Nephron progenitor cell (in vitro differentiated cells): ENCODE measurements around the gene ACADVL.

Experiments
- DNase-seq: peaks from one replicate; pipeline ENCODE4 v3.0.0; 2021
- H3K27ac Mint-ChIP-seq: 2 replicates; pipeline ENCODE4 v1.8.0; 2021; ENCODE audit warnings: mild to moderate bottlenecking, moderate library complexity, mixed read lengths
- H3K27me3 Mint-ChIP-seq: 2 replicates; pipeline ENCODE4 v1.8.0; 2021; ENCODE audit warnings: mild to moderate bottlenecking, low read depth, mixed read lengths; ENCODE audit not compliant: poor library complexity
- H3K36me3 Mint-ChIP-seq: 2 replicates; pipeline ENCODE4 v1.8.0; 2021; ENCODE audit warnings: low read depth, mixed read lengths
- H3K4me1 Mint-ChIP-seq: 2 replicates; pipeline ENCODE4 v1.8.0; 2021; ENCODE audit warnings: mixed read lengths
- H3K4me3 Mint-ChIP-seq: 2 replicates; pipeline ENCODE4 v1.8.0; 2021; ENCODE audit warnings: mild to moderate bottlenecking, moderate library complexity, mixed read lengths
- H3K9me3 Mint-ChIP-seq: 2 replicates; pipeline ENCODE4 v1.8.0; 2021; ENCODE audit warnings: mild to moderate bottlenecking, moderate library complexity, mixed read lengths
- TF ChIP-seq, protein P1 (sequence below): fragments of 200-600 bp; sonication (generic); IDR thresholded peaks from 2 replicates; pipeline ENCODE4 v1.5.0; 2021; ENCODE audit warnings: antibody characterized with exemption

The ACADVL gene

GRCh38 chr17:7176107-7176840 lies 43.5 kb upstream of the ACADVL start:
- TF ChIP-seq, protein P1, sequence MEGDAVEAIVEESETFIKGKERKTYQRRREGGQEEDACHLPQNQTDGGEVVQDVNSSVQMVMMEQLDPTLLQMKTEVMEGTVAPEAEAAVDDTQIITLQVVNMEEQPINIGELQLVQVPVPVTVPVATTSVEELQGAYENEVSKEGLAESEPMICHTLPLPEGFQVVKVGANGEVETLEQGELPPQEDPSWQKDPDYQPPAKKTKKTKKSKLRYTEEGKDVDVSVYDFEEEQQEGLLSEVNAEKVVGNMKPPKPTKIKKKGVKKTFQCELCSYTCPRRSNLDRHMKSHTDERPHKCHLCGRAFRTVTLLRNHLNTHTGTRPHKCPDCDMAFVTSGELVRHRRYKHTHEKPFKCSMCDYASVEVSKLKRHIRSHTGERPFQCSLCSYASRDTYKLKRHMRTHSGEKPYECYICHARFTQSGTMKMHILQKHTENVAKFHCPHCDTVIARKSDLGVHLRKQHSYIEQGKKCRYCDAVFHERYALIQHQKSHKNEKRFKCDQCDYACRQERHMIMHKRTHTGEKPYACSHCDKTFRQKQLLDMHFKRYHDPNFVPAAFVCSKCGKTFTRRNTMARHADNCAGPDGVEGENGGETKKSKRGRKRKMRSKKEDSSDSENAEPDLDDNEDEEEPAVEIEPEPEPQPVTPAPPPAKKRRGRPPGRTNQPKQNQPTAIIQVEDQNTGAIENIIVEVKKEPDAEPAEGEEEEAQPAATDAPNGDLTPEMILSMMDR = no peak
- no peak for DNase-seq
- Mint-ChIP-seq H3K4me3 (no peak overlapping the region), H3K36me3 (peaks cover 14% of the 10 kb centered on the region), H3K27ac (no peak overlapping the region), H3K4me1 (peaks cover 14% of the 10 kb centered on the region), H3K27me3 (no peaks in the 10 kb centered on the region), H3K9me3 (peaks cover 6% of the 10 kb centered on the region)

DNA sequence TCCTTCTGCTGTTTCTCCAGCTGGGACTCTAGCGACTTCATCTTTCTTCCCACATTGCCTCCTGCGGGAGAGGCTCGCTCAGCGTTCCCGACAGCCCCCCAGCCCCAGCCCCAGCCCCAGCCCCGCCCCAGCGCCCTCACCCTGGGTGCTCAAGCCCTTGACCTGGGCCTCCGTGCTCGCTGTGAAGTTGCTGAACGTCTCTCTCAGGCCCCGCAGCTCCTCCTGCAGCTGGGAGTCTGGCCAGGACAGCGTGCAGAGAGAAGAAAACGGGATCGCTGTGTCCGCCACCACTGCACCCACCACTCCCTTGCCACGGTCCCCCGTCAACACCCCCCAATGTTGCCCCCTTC lies 42.9 kb upstream of the ACADVL start:
- TF ChIP-seq, protein P1 = no peak
- no peak overlapping the region for H3K4me3 Mint-ChIP-seq
- no peaks in the 10 kb centered on the region for H3K27me3 Mint-ChIP-seq
- peak; percentile 54 for DNase-seq
- H3K9me3 Mint-ChIP-seq = peaks cover 6% of the 10 kb centered on the region
- H3K27ac Mint-ChIP-seq = no peak overlapping the region
- H3K4me1 Mint-ChIP-seq = peaks cover 14% of the 10 kb centered on the region
- H3K36me3 Mint-ChIP-seq = peaks cover 13% of the 10 kb centered on the region

DNA sequence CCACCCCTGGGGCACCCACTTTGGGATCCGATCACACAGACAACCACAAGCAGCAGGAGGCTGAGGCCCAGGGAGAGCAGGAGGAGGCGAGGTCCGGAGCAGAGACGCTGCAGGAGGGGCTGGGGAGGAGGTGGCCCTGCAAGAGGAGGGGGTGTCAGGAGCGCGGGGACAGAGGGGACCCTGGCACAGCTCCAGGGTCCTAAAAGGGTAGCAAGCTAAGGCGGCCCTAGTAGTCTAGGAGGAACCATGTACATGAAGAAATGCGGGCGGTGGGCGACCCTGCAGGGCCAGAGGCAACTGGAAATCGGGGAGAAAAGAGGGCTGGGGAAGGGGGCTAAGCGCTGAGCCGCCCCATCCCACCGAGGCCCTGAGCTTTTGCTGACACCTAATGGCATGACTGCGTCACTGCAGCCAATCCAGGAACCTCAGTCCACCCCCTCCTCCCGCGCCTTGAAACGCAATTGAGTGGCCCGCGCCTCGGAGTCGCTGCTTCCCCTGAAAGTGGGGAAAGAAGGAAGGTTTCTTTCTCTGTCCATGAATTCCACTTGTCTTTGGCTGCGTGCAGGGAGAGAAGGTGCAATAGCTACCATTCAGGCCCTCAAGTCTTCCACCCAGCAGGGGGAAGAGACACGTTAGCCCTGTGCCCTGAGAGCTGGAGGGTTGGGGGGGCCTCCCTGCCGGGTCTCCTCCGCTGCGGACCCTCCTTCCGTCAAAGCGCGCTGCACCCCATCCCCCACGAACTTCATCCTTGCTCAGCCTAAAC lies 42.4 kb upstream of the ACADVL start:
- Mint-ChIP-seq H3K4me3 (no peak overlapping the region), H3K36me3 (peaks cover 10% of the 10 kb centered on the region), H3K27me3 (no peaks in the 10 kb centered on the region), H3K27ac (peak overlapping the region; percentile 89), H3K9me3 (peaks cover 4% of the 10 kb centered on the region), H3K4me1 (peaks cover 14% of the 10 kb centered on the region)
- DNase-seq = peak; percentile 88
- TF ChIP-seq, protein P1 = peak; percentile 87

- H3K27me3 Mint-ChIP-seq = no peaks in the 10 kb centered on the region
- peaks cover 4% of the 10 kb centered on the region for H3K36me3 Mint-ChIP-seq
- TF ChIP-seq, protein P1 = no peak
- H3K27ac Mint-ChIP-seq = peak overlapping the region; percentile 89
- H3K4me3 Mint-ChIP-seq = no peak overlapping the region
- H3K9me3 Mint-ChIP-seq = no peaks in the 10 kb centered on the region
- peaks cover 14% of the 10 kb centered on the region for H3K4me1 Mint-ChIP-seq
- DNase-seq = peak; percentile 38
Observed at GRCh38 chr17:7177954-7178477, 41.7 kb upstream of the ACADVL start.

DNA sequence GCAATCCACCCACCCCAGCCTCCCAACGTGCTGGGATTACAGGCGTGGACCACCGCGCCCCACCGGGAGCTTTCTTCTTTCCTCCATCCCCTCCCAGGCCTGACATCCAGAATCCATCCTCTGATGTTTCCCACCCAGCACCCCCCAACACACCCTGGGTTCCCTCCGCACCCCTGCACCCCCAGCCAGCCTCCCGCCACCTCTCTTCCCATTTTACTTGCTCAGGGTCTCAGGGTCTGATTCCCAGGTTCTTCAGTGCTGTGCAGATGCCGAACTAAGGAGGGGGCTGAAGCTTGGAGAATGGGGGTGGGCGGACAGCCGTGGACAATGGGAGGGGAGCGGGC lies 40.8 kb upstream of the ACADVL start:
- no peaks in the 10 kb centered on the region for H3K36me3 Mint-ChIP-seq
- peak overlapping the region; percentile 59 for H3K4me3 Mint-ChIP-seq
- TF ChIP-seq, protein P1 = no peak
- no peak overlapping the region for H3K27ac Mint-ChIP-seq
- no peaks in the 10 kb centered on the region for H3K27me3 Mint-ChIP-seq
- no peak for DNase-seq
- H3K4me1 Mint-ChIP-seq = peaks cover 19% of the 10 kb centered on the region
- no peaks in the 10 kb centered on the region for H3K9me3 Mint-ChIP-seq
